Measurements from ENCODE around the gene TAS1R2.
A peak's percentile ranks its signal among the peaks of the same experiment; 100 is the strongest.
"Not testable (repeated sequence)": the region's sequence is repeated elsewhere in the genome, so short reads cannot be mapped to it uniquely, and the experiment has no call there.

TAS1R2 gene

DNA sequence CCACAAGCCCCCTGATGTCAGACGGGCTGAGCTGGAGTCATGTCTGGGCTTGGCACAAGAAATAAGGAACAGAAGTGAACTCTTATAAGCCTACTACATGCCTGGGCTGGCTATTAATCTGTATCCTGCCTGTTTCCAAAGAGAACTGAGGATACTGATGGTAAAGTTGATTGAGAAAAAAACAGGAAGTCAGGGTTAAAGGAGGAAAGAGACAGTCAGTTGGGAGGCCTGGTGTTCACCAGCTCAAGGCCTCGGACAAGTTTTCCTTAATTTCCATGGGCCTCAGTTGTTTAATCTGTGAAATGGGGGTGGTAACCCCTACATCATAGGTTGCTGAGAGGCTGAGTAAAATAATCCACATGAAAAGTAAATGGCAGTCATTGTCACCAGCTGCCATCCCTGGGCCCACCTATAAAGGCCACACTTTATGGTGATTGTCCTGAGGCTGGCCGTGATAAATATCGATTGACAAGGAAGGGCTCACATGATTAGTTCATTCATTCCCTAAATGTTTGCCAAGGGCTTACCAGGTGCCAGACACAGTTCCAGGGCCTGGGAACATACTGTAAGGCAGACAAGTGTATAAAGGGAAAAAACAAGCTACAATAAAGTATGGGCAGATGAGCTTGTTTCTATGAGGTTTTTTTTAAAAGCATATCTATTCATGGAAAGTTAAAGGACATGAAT lies 40.0 kb upstream of the TAS1R2 start:
- TF ChIP-seq REST (IDR thresholded peaks at IDR 0.05; ENCODE audit: insufficient replicate concordance, low read depth), result no peak
- TF ChIP-seq GABPA (IDR thresholded peaks at IDR 0.05; ENCODE audit: low read depth), result no peak
- no peak for TF ChIP-seq CTCF (IDR thresholded peaks at IDR 0.05; ENCODE audit: insufficient read depth, low read length)
- peak; percentile 88 for TF ChIP-seq SPI1 (IDR thresholded peaks at IDR 0.05; ENCODE audit: borderline replicate concordance, low read depth)
- H3K27ac ChIP-seq (replicated peaks), result no peak overlapping the region
- H3K4me3 ChIP-seq (replicated peaks; ENCODE audit: insufficient read depth, low read length), result no peak overlapping the region
- no peaks in the 10 kb centered on the region for H3K27me3 ChIP-seq (ENCODE audit: insufficient read depth, poor library complexity, severe bottlenecking)
- DNase-seq (ENCODE audit: low read depth in 1 of 2, low spot score in 1 of 2), result no peak

DNA sequence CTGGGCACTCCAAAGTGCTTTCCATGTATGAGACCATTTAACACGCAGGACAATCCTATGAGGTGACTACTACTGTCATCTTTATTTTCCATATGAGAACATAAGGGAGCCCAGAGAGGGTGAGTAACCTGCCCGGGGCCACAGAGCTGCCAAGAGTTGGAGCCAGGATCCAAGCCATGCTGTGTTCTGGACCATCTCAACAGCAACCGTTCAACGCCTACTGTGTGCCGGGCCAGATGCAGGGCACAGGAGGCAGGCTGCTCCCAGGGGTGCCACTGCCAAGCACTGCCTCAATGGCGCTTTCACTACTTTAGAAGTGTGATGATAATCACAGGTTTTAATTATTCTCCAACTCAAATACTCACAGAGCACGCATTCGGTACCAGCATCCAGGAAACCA lies 39.1 kb upstream of the TAS1R2 start:
- Histone ChIP-seq H3K4me3 (replicated peaks; ENCODE audit: insufficient read depth, low read length) (no peak overlapping the region), H3K27me3 (ENCODE audit: insufficient read depth, poor library complexity, severe bottlenecking) (no peaks in the 10 kb centered on the region), H3K27ac (replicated peaks) (no peak overlapping the region)
- no peak for TF ChIP-seq POLR2AphosphoS5 (IDR thresholded peaks at IDR 0.05; ENCODE audit: low read depth)
- no peak for DNase-seq (ENCODE audit: low read depth in 1 of 2, low spot score in 1 of 2)

DNA sequence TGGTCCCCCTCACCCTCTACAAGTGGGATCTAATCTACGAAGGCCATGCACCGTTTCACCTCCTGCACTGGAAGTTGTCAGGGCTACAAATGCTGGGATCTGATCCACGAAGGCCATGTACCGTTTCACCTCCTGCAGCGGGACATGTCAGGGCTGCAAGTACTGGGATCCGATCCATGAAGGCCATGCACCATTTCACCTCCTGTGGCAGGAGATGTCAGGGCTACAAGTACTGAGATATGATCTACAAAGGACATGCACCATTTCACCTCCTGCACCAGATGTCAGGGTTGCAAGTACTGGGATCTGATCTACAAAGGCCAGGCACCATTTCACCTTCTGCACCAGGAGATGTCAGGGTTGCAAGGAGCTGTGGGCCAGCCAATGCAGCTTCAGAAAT lies 35.9 kb upstream of the TAS1R2 start:
- TF ChIP-seq POLR2AphosphoS5 (IDR thresholded peaks at IDR 0.05; ENCODE audit: low read depth), result no peak
- TF ChIP-seq CTCF (IDR thresholded peaks at IDR 0.05; ENCODE audit: insufficient read depth, low read length), result no peak
- no peak for TF ChIP-seq SPI1 (IDR thresholded peaks at IDR 0.05; ENCODE audit: borderline replicate concordance, low read depth)
- Histone ChIP-seq H3K4me3 (replicated peaks; ENCODE audit: insufficient read depth, low read length) (no peak overlapping the region), H3K27me3 (ENCODE audit: insufficient read depth, poor library complexity, severe bottlenecking) (no peaks in the 10 kb centered on the region), H3K27ac (replicated peaks) (no peak overlapping the region)
- DNase-seq (ENCODE audit: low read depth in 1 of 2, low spot score in 1 of 2), result no peak

DNA sequence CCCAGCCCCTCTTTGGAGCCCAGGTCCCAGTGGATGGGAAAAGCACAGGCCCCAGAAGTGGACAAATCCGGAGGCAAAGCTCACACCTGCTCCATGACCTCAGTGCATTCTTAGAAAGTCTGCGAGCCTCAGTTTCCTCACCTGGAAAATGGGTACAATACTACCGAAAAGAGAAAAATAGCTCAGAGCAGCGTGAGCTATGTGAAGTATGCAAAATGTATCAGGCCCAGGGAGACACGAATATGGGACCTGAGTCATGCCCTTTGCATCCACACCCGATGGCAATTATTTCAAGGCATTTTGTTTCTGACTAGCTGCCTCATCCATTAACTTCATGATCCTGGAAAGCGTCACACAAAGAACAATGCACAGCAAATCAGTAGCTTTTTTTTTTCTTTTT lies 33.7 kb upstream of the TAS1R2 start:
- Histone ChIP-seq H3K4me3 (replicated peaks; ENCODE audit: insufficient read depth, low read length) (no peak overlapping the region), H3K27ac (replicated peaks) (no peak overlapping the region), H3K27me3 (ENCODE audit: insufficient read depth, poor library complexity, severe bottlenecking) (no peaks in the 10 kb centered on the region)
- no peak for DNase-seq (ENCODE audit: low read depth in 1 of 2, low spot score in 1 of 2)
- TF ChIP-seq POLR2AphosphoS5 (IDR thresholded peaks at IDR 0.05; ENCODE audit: low read depth) (no peak), SPI1 (IDR thresholded peaks at IDR 0.05; ENCODE audit: borderline replicate concordance, low read depth) (no peak), CTCF (IDR thresholded peaks at IDR 0.05; ENCODE audit: insufficient read depth, low read length) (no peak), GABPA (IDR thresholded peaks at IDR 0.05; ENCODE audit: low read depth) (no peak), REST (IDR thresholded peaks at IDR 0.05; ENCODE audit: insufficient replicate concordance, low read depth) (no peak)

- not testable (repeated sequence) for H3K27ac ChIP-seq (replicated peaks); H3K4me3 ChIP-seq (replicated peaks; ENCODE audit: insufficient read depth, low read length); DNase-seq (ENCODE audit: low read depth in 1 of 2, low spot score in 1 of 2); H3K27me3 ChIP-seq (ENCODE audit: insufficient read depth, poor library complexity, severe bottlenecking)
These were observed 32.4 kb upstream of the TAS1R2 start for GRCh38 chr1:18891858-18892257.

Data from HL-60 (cell line).